GM13976 (cell line): ENCODE data around the gene DIP2B.
A peak's percentile ranks its signal among the peaks of the same experiment; 100 is the strongest.

Experiments
- DNase-seq: peaks from one replicate; pipeline ENCODE4 v3.0.0; 2012; ENCODE audit warnings: low spot score
- in situ Hi-C: fragments of 300-500 bp; cut with MboI; formaldehyde crosslinking; loops from one replicate; pipeline ENCODE4 v1.12.0; 2022; ENCODE audit warnings: low sequenced_read_pairs, mixed read lengths, inconsistent platforms; ENCODE audit not compliant: unreplicated experiment
- TF ChIP-seq, protein P1 (sequence below): IDR thresholded peaks from 2 replicates; pipeline ENCODE4 v1.5.1; 2012; ENCODE audit warnings: borderline replicate concordance, mild to moderate bottlenecking; ENCODE audit not compliant: insufficient read depth; ENCODE audit errors: extremely low read depth, missing control alignments, control extremely low read depth

Gene DIP2B

DNA sequence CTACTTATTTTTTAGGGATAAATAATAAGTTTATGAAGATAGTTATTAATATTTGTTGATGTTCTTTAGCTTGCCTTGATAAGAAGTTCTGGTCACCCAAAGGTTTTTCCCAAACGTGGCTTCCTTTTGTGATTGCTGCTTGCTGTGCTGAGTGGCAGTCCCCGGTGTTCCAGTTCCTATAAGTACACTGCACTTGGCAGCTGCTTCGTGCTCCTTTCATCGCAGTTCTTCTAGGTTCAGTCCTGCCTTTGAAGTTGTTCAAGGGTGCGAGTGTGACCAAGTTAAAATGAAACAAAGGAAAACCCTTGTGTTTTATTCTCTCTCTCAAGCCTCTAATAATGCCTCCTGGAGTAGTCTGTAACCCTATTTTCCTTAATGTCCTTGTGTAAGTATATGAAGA lies 130.6 kb downstream of the DIP2B start:
- DNase-seq, result no peak
- in situ Hi-C loops, result loop anchor here (5.0 kb wide), 1 partner anchor 128 kb away; no protein-coding TSS in a partner anchor
- TF ChIP-seq, protein P1, sequence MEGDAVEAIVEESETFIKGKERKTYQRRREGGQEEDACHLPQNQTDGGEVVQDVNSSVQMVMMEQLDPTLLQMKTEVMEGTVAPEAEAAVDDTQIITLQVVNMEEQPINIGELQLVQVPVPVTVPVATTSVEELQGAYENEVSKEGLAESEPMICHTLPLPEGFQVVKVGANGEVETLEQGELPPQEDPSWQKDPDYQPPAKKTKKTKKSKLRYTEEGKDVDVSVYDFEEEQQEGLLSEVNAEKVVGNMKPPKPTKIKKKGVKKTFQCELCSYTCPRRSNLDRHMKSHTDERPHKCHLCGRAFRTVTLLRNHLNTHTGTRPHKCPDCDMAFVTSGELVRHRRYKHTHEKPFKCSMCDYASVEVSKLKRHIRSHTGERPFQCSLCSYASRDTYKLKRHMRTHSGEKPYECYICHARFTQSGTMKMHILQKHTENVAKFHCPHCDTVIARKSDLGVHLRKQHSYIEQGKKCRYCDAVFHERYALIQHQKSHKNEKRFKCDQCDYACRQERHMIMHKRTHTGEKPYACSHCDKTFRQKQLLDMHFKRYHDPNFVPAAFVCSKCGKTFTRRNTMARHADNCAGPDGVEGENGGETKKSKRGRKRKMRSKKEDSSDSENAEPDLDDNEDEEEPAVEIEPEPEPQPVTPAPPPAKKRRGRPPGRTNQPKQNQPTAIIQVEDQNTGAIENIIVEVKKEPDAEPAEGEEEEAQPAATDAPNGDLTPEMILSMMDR, result no peak

DNA sequence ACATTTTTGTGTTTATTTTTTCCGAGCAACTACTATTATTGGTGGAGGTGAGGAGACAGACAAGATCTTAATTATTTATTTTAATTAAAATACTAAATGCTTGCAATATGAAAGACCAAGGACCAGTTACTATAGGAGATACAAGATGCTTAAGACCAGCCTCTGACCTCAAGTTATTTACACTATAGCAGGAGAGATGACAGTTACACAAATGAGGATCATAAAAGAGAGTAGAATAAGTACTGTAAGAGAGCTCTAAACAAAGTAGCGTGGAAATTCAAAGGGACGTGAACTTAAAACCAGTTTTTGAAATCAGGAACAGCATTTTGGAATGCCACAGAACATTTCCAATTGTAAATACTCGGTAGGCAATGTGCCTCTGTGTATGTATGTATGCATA lies 131.1 kb downstream of the DIP2B start:
- in situ Hi-C loops, result loop anchor here (5.0 kb wide), 1 partner anchor 129 kb away; no protein-coding TSS in a partner anchor
- no peak for DNase-seq
- TF ChIP-seq, protein P1, result no peak

DNA sequence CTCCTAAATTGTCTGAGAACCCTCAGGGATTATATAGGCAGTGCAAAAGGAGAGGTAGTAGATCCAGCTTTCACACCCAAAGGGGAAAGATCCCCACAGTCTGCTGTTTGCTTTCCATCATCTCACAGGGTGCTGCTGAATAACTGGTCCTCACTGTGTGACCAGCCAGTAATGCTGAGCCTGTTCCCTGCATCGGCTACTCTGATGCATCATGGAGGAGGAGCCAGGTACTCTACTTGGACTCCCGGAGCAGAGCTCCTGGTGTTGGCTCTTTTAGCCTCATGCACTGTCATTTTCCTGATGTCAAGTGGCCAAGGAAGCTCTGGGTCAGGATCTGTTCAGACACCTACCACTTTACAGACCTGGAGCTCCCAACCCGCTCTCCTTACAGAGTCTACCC lies 131.7 kb downstream of the DIP2B start:
- TF ChIP-seq, protein P1, result no peak
- in situ Hi-C loops, result loop anchor here (5.0 kb wide), 1 partner anchor 129 kb away; no protein-coding TSS in a partner anchor
- no peak for DNase-seq

DNA sequence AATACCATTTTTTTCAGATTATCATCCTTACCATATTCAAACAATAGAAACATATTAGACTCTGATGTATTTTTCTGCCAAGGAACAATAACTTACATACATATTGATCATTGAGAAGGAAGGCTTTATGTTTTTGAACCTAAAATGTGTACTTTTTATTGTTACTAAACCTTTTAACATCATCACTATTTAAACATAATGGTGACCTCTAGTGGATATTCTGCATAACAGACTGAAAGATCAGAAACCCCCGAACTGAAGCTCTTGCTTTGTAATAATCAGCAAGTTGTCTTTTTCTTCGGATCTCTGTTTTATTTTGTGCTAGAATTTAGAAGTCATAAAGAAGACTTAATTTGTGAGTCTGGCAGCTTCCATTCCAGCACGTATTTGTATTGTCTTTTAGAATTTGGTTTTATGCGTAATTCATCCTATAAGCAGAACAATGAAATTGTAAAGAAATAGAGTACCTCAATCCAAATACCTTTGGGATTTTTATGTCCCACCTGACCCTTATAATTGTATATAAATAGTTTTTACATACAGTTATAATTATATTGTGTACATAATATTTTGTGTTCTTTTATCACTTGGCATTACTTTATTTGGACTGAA lies 133.2 kb downstream of the DIP2B start:
- TF ChIP-seq, protein P1, result peak; percentile 36
- peak; percentile 49 for DNase-seq
- in situ Hi-C loops, result loop anchor here (5.0 kb wide), 1 partner anchor 131 kb away; no protein-coding TSS in a partner anchor

DNA sequence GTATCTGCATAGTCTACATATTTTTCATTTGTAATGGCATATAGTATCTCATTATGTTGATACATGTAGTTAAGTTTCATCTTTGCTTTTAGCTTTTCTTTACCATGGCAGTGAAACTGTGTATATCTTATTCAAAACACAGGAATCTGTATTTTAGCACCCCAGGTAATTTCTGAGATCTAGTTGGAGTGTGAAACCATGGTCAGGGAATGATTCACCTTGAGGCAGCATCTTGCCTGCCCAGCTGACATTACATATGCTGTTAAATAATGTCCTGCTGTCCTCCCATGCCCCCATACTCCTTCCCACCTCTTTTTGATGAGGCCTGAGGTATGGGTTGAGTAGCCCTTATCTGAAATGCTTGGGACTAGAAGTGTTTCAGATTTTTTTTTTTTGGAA lies 133.7 kb downstream of the DIP2B start:
- in situ Hi-C loops, result loop anchor here (5.0 kb wide), 1 partner anchor 131 kb away; no protein-coding TSS in a partner anchor
- TF ChIP-seq, protein P1, result no peak
- no peak for DNase-seq

DNA sequence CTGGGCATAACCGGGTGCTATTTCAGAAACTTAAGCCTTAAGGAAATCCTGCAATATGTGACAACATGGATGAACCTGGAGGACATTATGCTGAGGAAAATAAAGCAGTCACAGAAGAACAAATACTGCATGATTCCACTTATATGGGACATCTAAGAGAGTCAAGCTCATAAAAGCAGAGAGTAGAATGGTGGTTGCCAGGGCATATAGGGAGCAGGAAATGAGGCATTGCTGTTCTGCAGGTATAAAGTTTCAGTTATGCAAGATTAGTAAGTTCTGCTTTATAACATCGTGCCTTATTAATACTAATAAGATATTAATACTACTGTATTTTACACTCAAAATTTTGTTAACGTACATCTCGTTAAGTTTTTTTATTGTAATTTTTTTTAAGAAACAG lies 134.9 kb downstream of the DIP2B start:
- TF ChIP-seq, protein P1, result no peak
- in situ Hi-C loops, result loop anchor here (5.0 kb wide), 1 partner anchor 132 kb away; no protein-coding TSS in a partner anchor
- no peak for DNase-seq
